Left kidney (tissue), 2 donors: ENCODE measurements around the gene MOCOS. TPM values are rescaled to one million over a fixed set of nuclear protein-coding genes. Genes with fewer than 3 reads are reported as not detected.
A peak's percentile ranks its signal among the peaks of the same experiment; 100 is the strongest.
"Not testable (repeated sequence)": the region's sequence is repeated elsewhere in the genome, so short reads cannot be mapped to it uniquely, and the experiment has no call there.

ENCODE experiments used
- DNase-seq: peaks from one replicate; pipeline ENCODE4 v3.0.0-alpha.2; 2013
- polyA plus RNA-seq: library from polyadenylated mRNA; unstranded; fragments of 120-200 nt; gene quantifications from one replicate; pipeline ENCODE4 v1.2.1, GENCODE V29; 2013; ENCODE audit not compliant: insufficient read length

Gene MOCOS
- polyA plus RNA-seq, 1 donor: 1.2 TPM

GRCh38 chr18:36200354-36200771 is 13.1 kb downstream of the MOCOS start:
- no peak for DNase-seq

GRCh38 chr18:36201765-36202164 is 14.5 kb downstream of the MOCOS start:
- DNase-seq: no peak

- DNase-seq: no peak
These were observed 16.1 kb downstream of the MOCOS start for GRCh38 chr18:36203360-36203895.

GRCh38 chr18:36205166-36205565 is 17.9 kb downstream of the MOCOS start:
- no peak for DNase-seq

GRCh38 chr18:36207303-36207702 is 20.0 kb downstream of the MOCOS start:
- DNase-seq: no peak

- not testable (repeated sequence) for DNase-seq
These were observed 20.7 kb downstream of the MOCOS start for GRCh38 chr18:36207969-36208368.

GRCh38 chr18:36211612-36212065 is 24.3 kb downstream of the MOCOS start:
- DNase-seq: no peak

GRCh38 chr18:36212301-36213171 is 25.2 kb downstream of the MOCOS start:
- DNase-seq: peak; percentile 7

GRCh38 chr18:36214811-36215210 is 27.5 kb downstream of the MOCOS start:
- no peak for DNase-seq

- no peak for DNase-seq
These were observed 28.3 kb downstream of the MOCOS start for GRCh38 chr18:36215577-36215976.

- DNase-seq: no peak
These were observed 30.1 kb downstream of the MOCOS start for GRCh38 chr18:36217348-36217747.

- DNase-seq: no peak
These were observed 41.9 kb downstream of the MOCOS start for GRCh38 chr18:36229188-36229587.

GRCh38 chr18:36240510-36240909 is 53.2 kb downstream of the MOCOS start:
- not testable (repeated sequence) for DNase-seq

GRCh38 chr18:36241831-36242230 is 54.5 kb downstream of the MOCOS start:
- no peak for DNase-seq

GRCh38 chr18:36247036-36247435 is 59.7 kb downstream of the MOCOS start:
- no peak for DNase-seq

GRCh38 chr18:36249392-36249791 is 62.1 kb downstream of the MOCOS start:
- no peak for DNase-seq

GRCh38 chr18:36250827-36251226 is 63.5 kb downstream of the MOCOS start:
- DNase-seq: no peak

- DNase-seq: no peak
These were observed 67.9 kb downstream of the MOCOS start for GRCh38 chr18:36255072-36255698.

GRCh38 chr18:36256094-36256493 is 68.8 kb downstream of the MOCOS start:
- DNase-seq: no peak

- DNase-seq: no peak
These were observed 75.7 kb downstream of the MOCOS start for GRCh38 chr18:36262971-36263370.

- DNase-seq: no peak
These were observed 77.0 kb downstream of the MOCOS start for GRCh38 chr18:36264283-36264682.

- no peak for DNase-seq
These were observed 77.7 kb downstream of the MOCOS start for GRCh38 chr18:36265015-36265414.

- no peak for DNase-seq
These were observed 81.9 kb downstream of the MOCOS start for GRCh38 chr18:36269157-36269556.
